Inflammatory macrophage (primary cell): ENCODE data around the gene DACH1.

Experiments
- DNase-seq, 2 donors: peaks; one replicate each; pipeline ENCODE4 v3.0.0-alpha.2; 2020 to 2022

The DACH1 gene

DNA sequence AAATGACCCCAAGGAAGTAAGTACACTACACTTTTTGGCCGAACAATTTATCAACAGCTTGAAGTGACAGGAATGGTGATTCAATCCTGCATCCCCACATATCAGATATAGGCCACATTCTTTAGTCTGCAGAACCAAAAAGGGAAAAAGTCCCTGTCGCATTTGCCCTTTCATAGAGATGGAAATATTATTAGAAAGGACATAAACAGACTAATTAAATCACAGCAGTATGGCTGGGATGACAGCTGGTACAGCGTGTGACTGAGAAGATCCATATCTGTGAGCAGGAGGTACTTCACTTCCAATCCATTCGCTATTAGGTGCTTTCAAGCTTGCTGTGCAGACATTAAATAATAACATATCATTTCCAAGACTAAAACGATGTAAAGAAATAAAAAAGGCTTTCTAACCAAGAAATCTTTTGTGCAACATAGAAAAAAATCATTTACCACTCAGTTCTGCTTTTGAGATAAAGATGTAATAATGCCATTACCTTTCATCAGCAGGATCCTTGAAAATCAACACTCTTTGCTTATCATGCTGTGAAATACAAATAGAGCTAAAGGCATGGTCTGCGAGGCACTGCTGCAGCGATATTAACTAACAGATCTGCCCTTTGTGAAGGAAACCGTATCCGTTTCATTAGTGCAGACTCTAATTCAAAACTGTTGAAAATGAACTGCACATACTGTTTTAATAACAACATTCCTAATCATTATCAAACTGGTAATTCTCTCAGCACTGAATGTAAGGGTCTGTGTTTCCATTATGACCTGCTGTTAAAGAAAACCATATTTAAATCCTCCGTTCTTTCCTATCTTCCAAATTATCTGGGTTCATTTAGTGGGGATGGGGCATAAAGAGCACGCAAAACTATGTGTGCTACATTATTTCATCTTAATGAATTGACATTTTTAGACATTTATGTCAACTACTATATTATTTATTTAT is 245.6 kb downstream of the DACH1 start:
- no peak for DNase-seq

DNA sequence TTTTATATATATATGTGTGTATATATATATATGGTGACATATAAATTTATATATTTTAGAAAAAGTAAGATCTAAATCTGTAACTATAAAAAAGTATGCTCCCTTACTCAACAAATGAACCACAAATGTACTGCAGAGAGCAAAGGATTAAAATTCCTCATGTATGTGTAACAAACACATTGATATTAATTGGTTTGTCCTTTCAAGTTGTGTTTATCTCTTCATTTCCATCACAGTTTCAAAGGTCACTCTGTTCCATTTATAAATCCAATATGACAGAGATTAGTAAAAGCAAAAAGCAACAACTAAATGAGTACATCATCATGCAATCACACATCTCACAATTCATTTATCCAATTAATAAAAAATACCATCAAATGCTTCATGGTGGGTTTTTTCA is 247.9 kb downstream of the DACH1 start:
- DNase-seq: no peak

DNA sequence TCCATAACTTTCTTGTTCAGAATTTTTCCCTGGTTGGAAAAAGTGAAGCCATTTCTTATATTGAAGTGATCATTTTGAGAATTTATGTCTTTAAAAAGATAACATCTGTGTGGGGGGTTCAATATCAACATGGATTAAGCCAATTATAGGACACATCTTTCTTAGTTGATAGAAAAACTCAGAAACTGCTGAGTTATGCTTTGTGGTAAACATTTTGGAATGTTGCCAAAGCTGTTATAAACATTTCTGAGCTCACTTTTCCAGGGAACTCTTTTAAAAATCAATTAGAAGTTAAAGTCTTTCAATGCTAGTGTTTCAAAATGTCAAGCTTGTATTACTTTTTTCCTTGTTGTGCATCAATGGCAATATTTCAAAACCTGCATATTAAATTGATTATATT is 248.8 kb downstream of the DACH1 start:
- no peak for DNase-seq

DNA sequence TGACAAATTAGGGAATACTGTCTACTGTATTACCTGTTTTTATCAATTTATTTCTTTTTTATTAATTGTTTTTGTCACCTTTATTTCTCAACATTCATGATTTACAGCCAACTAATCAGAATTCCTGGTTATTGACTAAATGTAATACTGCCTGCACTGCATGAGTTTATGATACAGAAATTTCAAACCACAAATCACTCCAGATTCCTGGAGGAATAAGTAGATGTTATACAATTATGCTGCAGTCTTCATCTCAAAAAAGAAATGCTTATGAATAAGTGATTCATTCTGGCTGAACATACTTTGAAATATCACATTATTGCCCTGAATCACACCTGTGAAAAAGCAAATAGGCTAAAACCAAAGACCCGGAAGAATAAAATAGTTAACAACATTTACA is 249.7 kb downstream of the DACH1 start:
- no peak for DNase-seq

DNA sequence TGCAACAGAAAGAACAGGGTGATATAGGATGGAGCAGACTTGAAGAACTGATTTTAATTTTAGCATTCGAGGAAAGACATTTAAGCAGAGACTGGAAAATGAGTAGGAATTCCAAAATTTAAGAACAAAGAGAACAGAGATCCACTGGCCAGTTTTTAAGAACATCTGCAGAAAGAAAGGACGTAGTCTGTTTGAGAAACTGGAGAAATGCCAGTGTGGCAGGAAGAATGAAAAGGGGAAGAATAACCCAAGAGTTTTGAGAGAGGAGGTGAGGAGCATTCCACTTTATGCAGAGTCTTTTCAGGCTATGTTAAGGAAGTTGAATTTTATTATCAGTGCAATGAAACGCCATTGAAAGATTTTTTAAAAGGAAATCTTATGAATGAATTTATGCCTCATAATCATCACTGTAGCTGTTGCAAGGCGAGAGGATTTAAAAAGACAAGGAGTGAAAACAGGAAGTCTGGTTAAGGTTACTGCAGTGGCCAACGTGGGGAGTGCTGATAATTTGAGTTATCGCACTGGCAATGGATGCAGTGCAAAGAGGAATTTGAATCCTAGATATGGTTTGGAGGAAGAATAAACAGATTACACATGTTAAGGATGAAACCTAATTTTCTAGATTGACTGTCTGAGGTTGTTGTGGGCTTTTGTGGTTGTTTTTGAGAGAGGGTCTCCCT is 253.8 kb downstream of the DACH1 start:
- peak; percentile 37 to 57 for DNase-seq

DNA sequence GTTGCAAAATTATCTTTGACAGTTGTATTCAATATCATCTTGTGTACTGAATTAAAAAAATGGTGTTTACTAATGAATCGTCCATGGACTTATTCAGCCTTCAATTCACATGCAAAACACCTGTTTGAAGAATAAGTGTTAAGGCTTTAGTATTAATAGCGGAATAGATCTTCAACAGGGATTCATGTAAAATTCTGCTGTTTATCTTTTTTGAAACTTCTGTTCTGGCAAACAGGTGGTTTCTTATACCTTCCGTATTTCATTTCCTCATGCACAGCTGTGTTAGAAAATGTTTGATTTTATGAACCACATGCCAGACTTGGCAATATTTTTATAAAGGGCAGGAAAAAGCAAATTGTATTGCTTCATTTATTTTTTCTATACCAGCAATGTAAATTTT is 255.7 kb downstream of the DACH1 start:
- DNase-seq: no peak

DNA sequence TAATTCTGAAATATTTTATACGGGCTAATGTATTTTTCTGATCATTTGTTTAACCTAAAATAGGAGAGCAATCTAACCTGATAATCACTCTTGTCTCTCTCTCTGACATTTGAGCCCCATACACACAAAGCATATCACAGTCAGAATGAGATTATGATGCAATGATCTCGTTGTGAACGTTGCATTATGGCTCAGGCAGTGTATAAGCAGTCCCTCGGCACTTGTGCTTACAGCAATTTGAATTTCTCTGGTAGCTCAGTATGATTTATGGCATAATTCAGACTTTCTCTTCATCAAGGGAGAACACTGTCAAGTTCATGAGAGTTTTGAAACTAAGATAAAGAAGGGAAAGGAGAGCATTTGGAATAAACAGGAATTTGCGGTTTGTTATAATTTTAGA is 256.1 kb downstream of the DACH1 start:
- DNase-seq: peak in 1 of 2 donors; percentile 15

DNA sequence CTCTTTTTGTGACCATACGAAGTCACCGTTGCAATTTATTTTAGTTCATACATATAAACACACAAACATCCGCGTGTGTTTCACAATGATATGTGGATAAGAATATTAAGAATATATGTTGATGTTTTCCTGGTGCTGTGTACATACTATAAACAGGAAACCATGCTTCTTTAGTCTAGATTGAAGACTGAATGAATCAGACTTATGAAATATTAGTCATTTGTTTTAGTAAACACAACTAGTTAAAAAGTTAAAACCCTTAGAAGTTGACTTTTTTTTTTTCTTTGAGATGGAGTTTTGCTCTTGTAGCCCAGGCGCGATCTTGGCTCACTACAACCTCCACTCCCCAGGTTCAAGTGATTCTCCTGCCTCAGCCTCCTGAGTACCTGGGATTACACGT is 257.7 kb downstream of the DACH1 start:
- DNase-seq: no peak

DNA sequence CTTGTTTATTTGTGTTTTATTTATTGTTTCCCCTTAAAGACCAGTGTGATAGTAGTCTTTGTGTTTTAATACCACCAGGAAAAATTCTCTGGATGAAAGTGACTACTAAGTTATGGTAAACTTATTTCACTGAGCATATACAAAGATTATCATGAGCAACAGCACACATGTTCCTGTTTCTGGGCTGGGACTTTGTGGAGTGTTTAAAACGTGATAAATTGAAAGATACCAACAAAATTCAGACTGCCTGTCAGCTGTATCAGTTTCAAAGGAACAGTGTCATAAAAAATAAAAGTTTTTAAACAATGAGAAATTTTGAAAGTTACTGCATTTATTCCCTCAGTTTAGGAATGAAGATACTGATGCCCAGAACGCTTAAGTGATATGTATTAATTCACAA is 259.4 kb downstream of the DACH1 start:
- no peak for DNase-seq

DNA sequence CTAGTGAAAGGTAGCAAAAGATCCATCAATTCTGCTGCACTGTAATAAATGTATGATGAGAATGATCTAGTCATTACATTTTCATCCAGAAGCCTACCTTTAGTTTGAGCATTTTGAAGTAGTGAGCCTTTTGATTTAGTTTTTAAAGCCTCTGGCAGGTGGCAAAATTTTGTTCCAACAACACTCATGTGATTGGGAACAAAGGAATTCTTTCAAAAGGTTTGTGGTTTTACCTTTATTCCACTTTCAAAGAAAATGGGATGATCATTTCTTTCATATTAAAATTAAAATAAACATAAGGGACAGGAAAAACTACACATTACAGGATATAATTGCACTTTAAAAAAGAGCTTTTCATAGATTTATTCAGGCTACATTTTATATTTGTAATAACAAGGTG is 260.2 kb downstream of the DACH1 start:
- DNase-seq: no peak

DNA sequence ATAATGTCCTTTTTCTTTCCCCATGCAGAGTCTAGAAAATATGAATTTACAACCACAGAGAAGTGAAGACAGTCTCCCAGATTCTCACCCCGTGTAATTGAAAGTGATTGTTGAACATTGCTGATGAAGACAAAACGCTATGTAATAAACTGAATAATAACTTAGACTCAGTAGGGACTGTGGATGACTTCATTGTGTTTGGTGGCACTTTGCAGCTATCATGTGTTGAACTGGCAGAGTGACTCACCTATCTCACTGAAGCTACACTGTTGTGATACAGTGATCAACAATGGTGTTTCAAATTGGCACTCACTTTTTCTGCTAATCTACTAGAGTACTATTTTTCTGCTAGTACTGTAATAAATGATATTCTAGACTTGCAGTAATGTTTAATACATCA is 261.3 kb downstream of the DACH1 start:
- DNase-seq: no peak

DNA sequence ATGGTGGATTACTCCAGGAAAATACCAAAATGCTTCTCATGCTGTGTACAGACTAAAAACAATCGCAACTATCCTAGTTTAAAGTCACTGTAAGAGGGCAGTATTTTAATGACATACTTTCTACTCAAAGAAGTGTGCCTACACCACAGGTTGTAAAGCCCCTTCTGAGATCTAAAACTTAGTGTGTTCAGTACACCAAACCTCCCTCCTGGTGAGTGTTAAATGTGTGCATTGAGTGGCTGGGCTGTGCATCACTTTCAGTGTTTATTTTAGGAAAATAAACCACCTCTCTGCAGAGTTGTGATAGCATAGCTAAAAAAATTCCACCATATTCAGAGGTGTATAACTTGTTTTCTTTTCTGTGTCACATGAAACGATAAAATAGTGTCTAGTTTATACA is 263.7 kb downstream of the DACH1 start:
- no peak for DNase-seq

DNA sequence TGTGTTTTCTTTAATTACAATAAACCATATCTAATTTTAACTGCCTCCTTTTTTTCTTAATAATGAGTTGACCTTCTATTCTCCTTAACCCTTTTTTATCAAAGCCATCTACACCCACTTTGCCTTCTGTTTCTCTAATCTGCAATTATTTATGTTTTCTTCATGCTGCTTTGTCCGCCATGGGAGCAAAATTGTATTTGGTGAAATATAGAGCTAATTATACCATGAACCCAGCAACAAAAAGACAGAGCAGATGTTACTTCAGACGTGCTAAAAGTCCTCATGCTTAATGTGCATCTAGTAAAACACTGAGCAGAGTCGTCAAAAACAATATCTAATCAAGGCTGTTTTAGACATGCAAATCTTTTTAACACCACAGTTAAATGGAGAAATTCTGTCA is 264.7 kb downstream of the DACH1 start:
- DNase-seq: no peak

DNA sequence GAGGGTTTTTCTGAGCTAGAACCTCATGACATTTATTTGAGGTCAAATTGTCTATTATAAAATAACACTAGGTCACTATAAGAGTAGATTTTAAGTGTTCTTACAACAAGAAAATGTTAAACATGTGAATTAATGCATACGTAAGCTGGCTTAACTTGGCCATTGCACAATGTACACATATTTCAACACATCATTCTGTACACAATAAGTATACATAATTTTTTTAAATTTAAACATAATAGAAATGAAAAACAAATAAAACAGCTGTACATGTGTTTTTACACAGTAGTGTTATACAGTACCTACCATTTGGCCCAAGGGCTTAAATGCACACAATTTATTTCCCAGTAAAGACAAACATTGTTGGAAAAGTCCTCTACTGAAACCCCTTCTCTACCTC is 269.9 kb downstream of the DACH1 start:
- peak; percentile 11 to 42 for DNase-seq

DNA sequence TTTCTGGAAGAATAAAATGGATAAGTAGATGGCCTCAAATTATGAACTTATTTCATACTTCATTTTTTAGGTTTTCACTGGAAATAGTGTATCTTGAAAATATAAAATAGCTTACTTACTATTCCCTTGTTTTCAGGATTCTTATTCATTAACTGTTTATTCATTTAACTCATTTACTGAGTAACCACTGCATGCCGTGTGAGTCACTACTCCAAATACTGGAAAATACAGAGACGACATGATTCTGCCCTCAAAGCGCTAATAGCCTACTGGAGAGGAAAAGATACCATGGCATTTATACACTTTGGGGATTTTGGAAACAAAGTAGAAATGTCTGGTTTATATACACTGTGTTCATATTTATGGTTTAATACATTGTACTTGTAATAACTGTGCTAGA is 270.9 kb downstream of the DACH1 start:
- DNase-seq: no peak

DNA sequence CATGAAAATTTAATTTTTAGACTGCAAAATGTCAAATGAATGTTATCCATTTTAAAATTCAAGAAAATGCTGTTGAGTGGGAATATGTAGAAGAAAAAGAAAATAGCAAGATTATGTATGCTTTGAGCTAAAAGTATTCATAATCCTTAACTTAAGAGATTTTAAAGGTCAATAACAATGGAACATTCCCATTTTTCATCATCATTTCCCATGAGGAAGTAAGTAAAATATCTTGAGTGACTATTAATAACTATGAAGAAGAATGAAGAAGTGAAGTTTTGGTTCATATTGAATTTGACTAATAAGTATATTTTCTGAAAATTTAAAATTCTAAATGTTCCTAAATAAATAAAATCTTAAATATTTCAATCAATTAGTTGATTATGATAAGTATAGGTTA is 273.4 kb downstream of the DACH1 start:
- DNase-seq: no peak

DNA sequence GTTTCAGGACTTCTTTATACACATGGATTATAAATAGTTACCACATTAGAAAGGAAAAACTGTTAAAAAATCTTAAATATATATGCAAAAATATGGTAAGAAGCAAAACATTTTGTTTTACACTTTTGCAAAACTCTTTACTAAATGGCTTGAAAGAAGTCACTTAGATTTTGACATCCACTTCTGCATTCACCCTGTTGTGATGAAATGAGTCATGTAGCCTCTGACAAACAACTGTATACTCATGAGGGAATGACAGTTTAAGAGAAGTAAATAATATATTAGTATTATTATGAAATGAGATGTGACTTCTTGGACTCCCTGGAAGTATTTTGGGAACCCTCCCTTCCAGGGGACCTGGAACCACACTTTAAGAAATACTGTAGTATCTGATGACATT is 275.6 kb downstream of the DACH1 start:
- DNase-seq: peak; percentile 76 to 87

DNA sequence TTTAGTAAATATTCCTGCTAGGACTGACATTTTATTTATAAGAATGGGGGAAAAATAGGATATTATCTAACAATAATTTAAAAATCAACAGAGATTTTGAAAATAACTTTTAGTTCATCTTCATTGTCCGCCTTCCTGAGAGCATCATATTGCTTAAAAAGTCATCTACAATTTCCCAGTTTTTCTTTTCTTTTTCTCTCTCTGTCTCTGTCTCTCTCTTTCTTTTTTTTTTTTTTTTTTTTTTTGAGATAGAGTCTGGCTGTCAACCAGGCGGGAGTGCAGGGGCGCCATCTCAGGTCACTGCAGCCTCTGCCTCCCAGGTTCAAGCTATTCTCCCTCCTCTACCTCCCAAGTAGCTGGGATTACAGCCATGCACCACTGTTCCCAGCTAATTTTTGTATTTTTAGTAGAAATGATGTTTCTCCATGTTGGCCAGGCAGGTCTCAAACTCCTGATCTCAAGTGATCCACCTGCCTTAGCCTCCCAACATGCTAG is 276.3 kb downstream of the DACH1 start:
- no peak for DNase-seq

DNA sequence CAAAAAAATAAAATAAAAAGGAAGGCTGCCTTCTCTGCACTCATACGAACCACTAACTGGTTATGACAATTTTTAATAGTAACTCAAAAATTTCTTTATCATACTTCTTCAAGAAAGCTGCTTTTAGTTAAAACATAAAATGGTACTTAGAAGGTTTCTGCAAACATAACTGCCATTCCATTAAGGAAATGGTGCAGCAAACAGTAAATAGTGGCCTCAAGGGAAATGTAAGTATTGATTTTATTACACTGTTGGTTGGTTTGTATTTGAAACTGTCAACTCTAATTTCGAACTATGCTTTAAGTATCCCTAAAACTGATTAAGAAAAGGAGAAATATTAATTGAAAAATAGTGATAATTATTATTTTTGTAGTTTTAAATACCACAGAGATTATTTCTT is 278.0 kb downstream of the DACH1 start:
- DNase-seq: no peak

DNA sequence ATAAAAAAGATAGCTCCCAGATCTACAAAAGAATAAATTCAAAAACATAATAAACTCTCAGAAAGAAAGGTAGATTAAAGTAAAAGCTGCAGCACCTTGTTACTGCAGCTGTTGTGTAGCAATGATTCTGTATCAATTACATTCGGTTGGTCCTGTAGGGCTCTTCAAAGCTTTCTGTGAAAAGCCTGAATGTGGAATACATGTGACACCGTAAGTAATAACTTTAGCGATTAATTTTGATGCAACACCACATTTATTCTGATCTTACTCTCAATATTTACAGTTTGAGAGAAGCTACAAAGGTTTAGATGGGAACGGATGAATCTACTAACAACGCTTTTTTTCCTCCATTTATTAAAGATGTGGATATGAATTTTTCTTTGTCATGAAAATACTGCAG is 279.2 kb downstream of the DACH1 start:
- DNase-seq: no peak

DNA sequence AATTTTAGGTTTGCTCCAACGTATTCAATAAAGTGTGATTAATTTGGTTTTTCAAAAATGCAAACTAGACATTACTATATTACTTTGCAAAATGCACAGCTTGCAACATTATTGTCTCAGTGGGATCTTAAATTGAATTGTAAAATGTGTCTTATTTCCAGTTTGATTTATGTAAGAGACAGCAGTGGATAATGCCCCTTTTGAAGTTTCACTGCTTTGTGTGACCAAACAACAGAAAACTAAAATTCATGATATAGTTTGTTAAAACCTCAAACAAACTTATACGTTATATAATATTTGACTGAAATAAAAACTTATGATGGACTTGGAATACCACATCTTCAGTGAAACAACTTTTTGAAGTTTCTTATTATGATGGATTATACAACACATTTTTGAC is 279.8 kb downstream of the DACH1 start:
- DNase-seq: no peak

DNA sequence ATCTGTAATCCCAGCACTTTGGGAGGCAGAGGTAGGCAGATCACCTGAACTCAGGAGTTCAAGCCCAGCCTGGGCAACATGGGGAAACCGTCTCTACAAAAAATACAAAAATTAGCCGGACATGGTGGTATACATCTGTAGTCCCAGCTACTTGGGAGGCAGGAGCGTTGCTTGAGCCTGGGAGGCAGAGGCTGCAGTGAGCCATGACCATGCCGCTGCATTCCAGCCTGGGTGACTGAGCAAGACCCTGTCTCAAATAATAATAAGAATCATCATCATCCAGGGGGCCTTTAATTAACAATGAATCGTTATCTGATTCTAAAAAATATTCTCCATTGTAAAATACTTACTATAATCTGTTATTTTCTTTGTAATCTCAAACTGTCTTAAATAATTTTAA is 283.4 kb downstream of the DACH1 start:
- no peak for DNase-seq

DNA sequence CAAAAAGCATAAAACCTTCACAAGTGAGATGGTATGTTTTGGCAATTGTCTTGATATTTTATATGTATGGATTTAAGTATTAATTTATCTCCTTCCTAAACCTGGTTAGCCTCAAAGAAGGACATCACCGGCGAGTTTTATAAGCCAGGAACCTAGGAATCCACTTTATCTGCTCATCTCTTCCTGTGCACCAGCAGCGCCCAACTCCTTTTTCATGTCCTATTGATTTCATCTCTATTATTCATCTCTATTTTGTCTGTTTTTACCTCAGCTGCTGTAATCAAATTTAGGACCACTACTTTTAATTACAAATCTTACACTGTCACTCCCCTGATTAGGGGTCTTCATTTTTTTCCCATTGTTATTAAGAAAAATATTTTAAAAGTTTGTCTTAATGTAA is 286.4 kb downstream of the DACH1 start:
- DNase-seq: no peak

DNA sequence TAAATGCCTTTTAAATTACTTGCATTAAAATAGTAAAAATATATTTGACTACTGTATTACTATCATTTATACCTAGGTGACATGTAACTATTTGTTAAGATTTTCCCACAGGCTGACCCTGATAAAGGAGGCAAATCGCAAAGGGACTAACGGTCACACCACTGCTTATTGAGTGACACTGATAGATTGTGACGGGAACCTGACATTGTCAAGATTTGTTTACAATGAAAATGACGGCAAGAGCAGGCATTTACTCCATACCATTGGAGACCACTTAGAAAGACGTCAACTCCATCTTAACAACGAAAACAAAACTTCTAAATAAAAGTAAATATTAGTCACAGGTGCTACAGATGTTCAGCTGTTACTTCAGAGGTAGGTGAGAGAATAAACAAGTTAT is 289.0 kb downstream of the DACH1 start:
- DNase-seq: no peak
